Vagina (tissue), 2 donors: Measurements from ENCODE around the gene RYR3. TPM values are rescaled to one million over a fixed set of nuclear protein-coding genes. Genes with fewer than 3 reads are reported as not detected.

Experiments
- DNase-seq, 2 donors: peaks; one replicate each; pipeline ENCODE4 v3.0.0-alpha.2; 2017; ENCODE audit errors: extremely low spot score in 2 of 2
- H3K27ac ChIP-seq: fragments of 200-600 bp; sonication (generic); one replicate; pipeline ENCODE4 v1.5.1; 2019
- H3K27me3 ChIP-seq: fragments of 200-600 bp; sonication (generic); one replicate; pipeline ENCODE4 v1.5.1; 2019
- H3K36me3 ChIP-seq, 2 donors: fragments of 200-600 bp; sonication (generic); one replicate each; pipeline ENCODE4 v1.5.1; 2017 to 2019
- H3K4me1 ChIP-seq: fragments of 200-600 bp; sonication (generic); one replicate; pipeline ENCODE4 v1.5.1; 2019
- H3K4me3 ChIP-seq, 2 donors: fragments of 200-600 bp; sonication (generic); 1 replicate in 1 of 2; 2 replicates in 1 of 2; pipeline ENCODE4 v1.5.1; 2016 to 2019
- H3K9me3 ChIP-seq: fragments of 200-600 bp; sonication (generic); one replicate; pipeline ENCODE4 v1.5.1; 2019
- POLR2A ChIP-seq, 2 donors: fragments of 450-650 bp; IDR thresholded peaks; one replicate each; pipeline ENCODE4 v1.6.1; 2017; ENCODE audit warnings: antibody characterized with exemption in 2 of 2, mild to moderate bottlenecking in 2 of 2, moderate library complexity in 2 of 2
- POLR2AphosphoS5 ChIP-seq, 2 donors: sonication (generic); formaldehyde crosslinking; IDR thresholded peaks; one replicate each; pipeline ENCODE4 v1.9.0; 2017; ENCODE audit warnings: antibody characterized with exemption in 2 of 2, mild to moderate bottlenecking in 2 of 2, low read depth in 1 of 2; ENCODE audit not compliant: insufficient read depth in 1 of 2
- intact Hi-C: fragments of 100-400 bp; cut with DNase I; formaldehyde crosslinking; loops from one replicate; pipeline ENCODE4 v1.15.1; 2023
- total RNA-seq: library from RNA; depleted of rRNA; stranded (reverse); fragments of >200 nt; gene quantifications from one replicate; pipeline ENCODE4 v1.2.3, GENCODE V29; 2016
- TF ChIP-seq, protein P1 (sequence below), 3 experiments: fragments of 450-650 bp in 2 of 3; fragments of 200-600 bp in 1 of 3; sonication (generic) in 1 of 3; IDR thresholded peaks; one replicate each; pipeline ENCODE4 v1.5.1; 2017 to 2019; ENCODE audit warnings: antibody characterized with exemption in 3 of 3, mild to moderate bottlenecking in 2 of 3, moderate library complexity in 2 of 3

The RYR3 gene
- total RNA-seq, 1 donor from 2014 or later, result 16.5 TPM

DNA sequence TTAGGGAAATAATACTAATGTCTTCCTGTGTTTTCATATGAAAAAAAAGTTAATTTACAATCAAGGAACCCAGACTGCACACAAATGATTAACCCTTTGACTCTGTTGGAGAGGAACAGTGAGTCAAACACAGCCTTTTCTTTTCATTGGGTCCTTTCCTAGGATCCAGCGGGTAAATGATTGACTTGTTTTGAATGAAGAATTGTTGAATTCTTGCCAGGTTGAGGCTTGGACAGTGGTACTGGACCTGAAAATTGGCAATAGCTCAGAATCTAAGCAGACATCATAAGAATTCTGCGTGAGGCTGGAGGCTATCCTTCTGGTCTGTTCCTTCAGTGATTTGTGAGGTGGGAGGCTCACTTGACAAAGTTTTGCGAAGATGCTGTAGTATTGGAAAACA, 143.0 kb downstream of the RYR3 start:
- no peak overlapping the region for H3K4me3 ChIP-seq
- H3K36me3 ChIP-seq, result no peaks in the 10 kb centered on the region
- TF ChIP-seq POLR2A (IDR thresholded peaks at IDR 0.05) (no peak), POLR2AphosphoS5 (IDR thresholded peaks at IDR 0.05; ENCODE audit: insufficient read depth in 1 of 2, low read depth in 1 of 2) (no peak)
- TF ChIP-seq, protein P1, sequence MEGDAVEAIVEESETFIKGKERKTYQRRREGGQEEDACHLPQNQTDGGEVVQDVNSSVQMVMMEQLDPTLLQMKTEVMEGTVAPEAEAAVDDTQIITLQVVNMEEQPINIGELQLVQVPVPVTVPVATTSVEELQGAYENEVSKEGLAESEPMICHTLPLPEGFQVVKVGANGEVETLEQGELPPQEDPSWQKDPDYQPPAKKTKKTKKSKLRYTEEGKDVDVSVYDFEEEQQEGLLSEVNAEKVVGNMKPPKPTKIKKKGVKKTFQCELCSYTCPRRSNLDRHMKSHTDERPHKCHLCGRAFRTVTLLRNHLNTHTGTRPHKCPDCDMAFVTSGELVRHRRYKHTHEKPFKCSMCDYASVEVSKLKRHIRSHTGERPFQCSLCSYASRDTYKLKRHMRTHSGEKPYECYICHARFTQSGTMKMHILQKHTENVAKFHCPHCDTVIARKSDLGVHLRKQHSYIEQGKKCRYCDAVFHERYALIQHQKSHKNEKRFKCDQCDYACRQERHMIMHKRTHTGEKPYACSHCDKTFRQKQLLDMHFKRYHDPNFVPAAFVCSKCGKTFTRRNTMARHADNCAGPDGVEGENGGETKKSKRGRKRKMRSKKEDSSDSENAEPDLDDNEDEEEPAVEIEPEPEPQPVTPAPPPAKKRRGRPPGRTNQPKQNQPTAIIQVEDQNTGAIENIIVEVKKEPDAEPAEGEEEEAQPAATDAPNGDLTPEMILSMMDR (IDR thresholded peaks at IDR 0.05), result no peak
- DNase-seq, result no peak
- no peaks in the 10 kb centered on the region for H3K4me1 ChIP-seq
- H3K27me3 ChIP-seq, result no peaks in the 10 kb centered on the region
- intact Hi-C loops, result no loop called here
- no peaks in the 10 kb centered on the region for H3K9me3 ChIP-seq
- H3K27ac ChIP-seq, result no peak overlapping the region

DNA sequence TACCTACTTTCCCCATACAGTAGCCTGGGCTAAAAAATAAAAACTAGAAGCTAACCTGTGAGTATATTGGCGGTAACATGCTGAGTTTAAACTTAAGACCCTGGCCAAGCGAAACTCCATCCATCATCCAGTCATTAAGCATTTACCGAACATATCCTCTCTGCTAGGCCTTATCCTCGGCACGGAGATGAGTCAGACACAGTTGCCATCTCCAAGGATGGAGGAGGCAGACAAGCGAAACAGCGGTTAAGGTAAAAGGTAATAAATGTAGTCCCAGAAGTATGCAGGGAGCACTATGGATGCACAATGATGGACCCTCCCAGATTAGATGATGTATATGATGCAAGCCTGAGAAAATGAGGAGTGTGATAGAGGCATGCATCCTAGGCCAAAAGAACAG, 143.6 kb downstream of the RYR3 start:
- no peak for TF ChIP-seq POLR2A (IDR thresholded peaks at IDR 0.05)
- no peak for TF ChIP-seq POLR2AphosphoS5 (IDR thresholded peaks at IDR 0.05; ENCODE audit: insufficient read depth in 1 of 2, low read depth in 1 of 2)
- TF ChIP-seq, protein P1 (IDR thresholded peaks at IDR 0.05), result no peak
- Histone ChIP-seq H3K4me3 (no peak overlapping the region), H3K27ac (no peak overlapping the region), H3K27me3 (no peaks in the 10 kb centered on the region), H3K9me3 (no peaks in the 10 kb centered on the region), H3K36me3 (no peaks in the 10 kb centered on the region), H3K4me1 (no peaks in the 10 kb centered on the region)
- no peak for DNase-seq
- intact Hi-C loops, result no loop called here

DNA sequence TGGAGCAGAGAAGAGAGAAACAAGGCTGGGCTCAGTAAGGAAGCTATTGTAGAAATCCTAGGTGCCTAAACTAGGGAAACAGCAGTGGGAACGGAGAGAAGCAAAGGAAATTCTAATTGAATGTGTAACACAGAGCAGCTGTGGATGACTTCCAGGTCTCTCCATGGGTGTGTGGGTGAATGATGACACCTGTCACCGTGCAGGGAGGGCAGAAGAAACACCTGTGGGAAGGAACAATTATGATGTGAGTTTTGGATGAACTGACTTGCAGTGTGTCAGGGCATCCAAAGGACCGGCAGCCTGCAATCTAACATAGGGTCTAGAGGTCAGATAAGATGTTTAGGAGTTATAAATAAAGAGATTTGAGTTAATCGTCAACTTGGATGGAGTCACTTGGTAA, 144.2 kb downstream of the RYR3 start:
- TF ChIP-seq, protein P1 (IDR thresholded peaks at IDR 0.05), result no peak
- TF ChIP-seq POLR2A (IDR thresholded peaks at IDR 0.05) (no peak), POLR2AphosphoS5 (IDR thresholded peaks at IDR 0.05; ENCODE audit: insufficient read depth in 1 of 2, low read depth in 1 of 2) (no peak)
- Histone ChIP-seq H3K4me1 (no peaks in the 10 kb centered on the region), H3K36me3 (no peaks in the 10 kb centered on the region), H3K27ac (no peak overlapping the region), H3K4me3 (no peak overlapping the region), H3K9me3 (no peaks in the 10 kb centered on the region), H3K27me3 (no peaks in the 10 kb centered on the region)
- intact Hi-C loops, result no loop called here
- DNase-seq, result no peak

DNA sequence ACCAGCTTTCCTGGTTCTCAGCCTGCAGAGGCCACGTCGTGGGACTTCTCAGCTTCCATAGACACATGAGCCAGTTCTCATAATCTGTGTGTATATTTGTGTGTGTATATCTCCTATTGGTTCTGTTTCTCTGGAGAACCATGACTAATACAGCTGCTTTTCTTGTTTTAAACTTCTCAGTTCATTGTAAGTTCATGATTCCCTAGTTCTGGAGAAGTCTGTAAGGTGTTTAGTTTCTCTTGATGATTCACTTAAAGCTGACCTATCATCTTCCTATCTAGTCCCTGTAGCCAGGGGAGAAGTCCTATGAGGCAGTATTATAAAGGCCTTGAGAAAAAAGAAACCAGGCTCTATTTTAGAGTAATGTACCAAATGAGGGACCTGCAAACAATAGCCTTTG, 147.7 kb downstream of the RYR3 start:
- no peak overlapping the region for H3K27ac ChIP-seq
- no peak overlapping the region for H3K4me3 ChIP-seq
- H3K36me3 ChIP-seq, result no peaks in the 10 kb centered on the region
- intact Hi-C loops, result no loop called here
- TF ChIP-seq POLR2A (IDR thresholded peaks at IDR 0.05) (no peak), POLR2AphosphoS5 (IDR thresholded peaks at IDR 0.05; ENCODE audit: insufficient read depth in 1 of 2, low read depth in 1 of 2) (peak in 1 of 2 donors; percentile 44)
- TF ChIP-seq, protein P1 (IDR thresholded peaks at IDR 0.05), result no peak
- no peaks in the 10 kb centered on the region for H3K27me3 ChIP-seq
- no peak for DNase-seq
- no peaks in the 10 kb centered on the region for H3K4me1 ChIP-seq
- H3K9me3 ChIP-seq, result no peaks in the 10 kb centered on the region

DNA sequence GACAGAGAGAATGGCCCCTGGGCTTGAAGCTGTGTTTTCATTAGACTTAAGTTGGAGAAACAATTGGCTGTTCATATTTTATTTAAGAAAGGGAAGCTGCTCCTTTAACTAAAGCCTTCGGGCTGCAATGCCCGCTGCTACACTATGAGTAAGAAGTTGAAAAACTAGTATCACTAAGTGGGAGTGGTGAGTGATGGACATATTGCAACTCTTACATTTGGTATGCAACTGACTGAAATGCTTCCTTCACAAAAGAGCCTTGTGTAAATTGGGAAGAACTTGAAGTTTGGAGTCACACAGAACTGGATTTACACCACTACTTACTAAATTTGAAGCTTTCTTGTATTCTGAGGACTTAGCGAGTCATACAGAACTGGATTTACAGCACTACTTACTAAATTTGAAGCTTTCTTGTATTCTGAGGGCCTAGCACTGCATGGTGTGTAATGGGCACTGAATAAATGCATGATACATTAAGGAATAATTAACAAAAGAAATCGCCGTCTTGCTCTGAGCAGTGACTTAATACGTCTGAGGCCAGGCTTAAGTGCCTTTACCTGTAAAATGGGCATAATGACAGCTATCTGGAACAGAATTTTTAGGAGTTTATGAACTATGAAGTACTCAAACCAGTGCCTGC, 149.5 kb downstream of the RYR3 start:
- TF ChIP-seq POLR2A (IDR thresholded peaks at IDR 0.05) (no peak), POLR2AphosphoS5 (IDR thresholded peaks at IDR 0.05; ENCODE audit: insufficient read depth in 1 of 2, low read depth in 1 of 2) (peak in 1 of 2 donors; percentile 66)
- TF ChIP-seq, protein P1 (IDR thresholded peaks at IDR 0.05), result no peak
- no peaks in the 10 kb centered on the region for H3K27me3 ChIP-seq
- no peaks in the 10 kb centered on the region for H3K4me1 ChIP-seq
- no peak overlapping the region for H3K4me3 ChIP-seq
- no peak for DNase-seq
- H3K27ac ChIP-seq, result no peak overlapping the region
- intact Hi-C loops, result no loop called here
- H3K36me3 ChIP-seq, result no peaks in the 10 kb centered on the region
- no peaks in the 10 kb centered on the region for H3K9me3 ChIP-seq
